HEK293 (cell line): ENCODE measurements around the gene CNRIP1.

ENCODE experiments used
- CTCF ChIA-PET: fragments of 350-600 bp; formaldehyde crosslinking; extraction: SDS; loops from one replicate; lab custom pipeline; 2021; ENCODE audit warnings: antibody characterized with exemption; lab: Yijun Ruan, JAX
- POLR2A ChIA-PET: fragments of 300-600 bp; formaldehyde crosslinking; extraction: SDS; loops from one replicate; lab custom pipeline; 2020; ENCODE audit warnings: antibody characterized with exemption, inconsistent platforms; lab: Yijun Ruan, JAX
- H3K27ac ChIP-seq: fragments of 200-500 bp; sonication (Bioruptor generic); 2 replicates; pipeline ENCODE4 v1.5.1; 2014; ENCODE audit warnings: low read depth, low read length, control low read depth, inconsistent platforms; ENCODE audit errors: extremely low read depth
- H3K36me3 ChIP-seq, 2 experiments: fragments of 200-500 bp in 1 of 2; sonication (Bioruptor generic) in 1 of 2; 1 replicate in 1 of 2; 2 replicates in 1 of 2; pipeline ENCODE4 v1.5.1; 2014 to 2017; ENCODE audit warnings: inconsistent platforms in 2 of 2, low read length in 2 of 2; ENCODE audit not compliant: control insufficient read depth in 2 of 2, insufficient read depth in 1 of 2
- H3K4me1 ChIP-seq: fragments of 200-500 bp; sonication (Bioruptor generic); 2 replicates; pipeline ENCODE4 v1.5.1; 2014; ENCODE audit warnings: mild to moderate bottlenecking, low read length, inconsistent platforms; ENCODE audit not compliant: control insufficient read depth, insufficient read depth
- H3K4me3 ChIP-seq: 2 replicates; pipeline ENCODE4 v1.5.1; 2011; ENCODE audit warnings: low read depth, mild to moderate bottlenecking, control low read depth, low read length, moderate library complexity
- H3K9me3 ChIP-seq: fragments of 200-500 bp; sonication (Bioruptor generic); 2 replicates; pipeline ENCODE4 v1.5.1; 2014; ENCODE audit warnings: low read depth, low read length, inconsistent platforms; ENCODE audit not compliant: control insufficient read depth, insufficient read depth
- FEZF1 ChIP-seq: fragments of 450-650 bp; formaldehyde crosslinking; IDR thresholded peaks from 2 replicates; pipeline ENCODE4 v1.5.1; 2016; ENCODE audit warnings: missing biosample characterization, missing genetic modification characterization
- HOXA7 ChIP-seq: sonication (generic); formaldehyde crosslinking; IDR thresholded peaks from 2 replicates; pipeline ENCODE4 v1.8.1; 2022; ENCODE audit warnings: missing genetic modification reagents, borderline replicate concordance
- OSR2 ChIP-seq: fragments of 450-650 bp; formaldehyde crosslinking; IDR thresholded peaks from 2 replicates; pipeline ENCODE4 v1.5.1; 2016; ENCODE audit warnings: missing biosample characterization, missing genetic modification characterization
- SCRT2 ChIP-seq: fragments of 450-650 bp; formaldehyde crosslinking; IDR thresholded peaks from 2 replicates; pipeline ENCODE4 v1.5.1; 2016; ENCODE audit warnings: missing biosample characterization, missing genetic modification characterization
- ZFP37 ChIP-seq: fragments of 450-650 bp; formaldehyde crosslinking; IDR thresholded peaks from 2 replicates; pipeline ENCODE4 v1.5.1; 2016; ENCODE audit warnings: missing biosample characterization, missing genetic modification characterization
- ZNF221 ChIP-seq: fragments of 450-650 bp; formaldehyde crosslinking; IDR thresholded peaks from 2 replicates; pipeline ENCODE4 v1.5.1; 2017; ENCODE audit warnings: missing biosample characterization, missing genetic modification characterization, borderline replicate concordance
- ZNF302 ChIP-seq: fragments of 450-650 bp; formaldehyde crosslinking; IDR thresholded peaks from 2 replicates; pipeline ENCODE4 v1.5.1; 2016; ENCODE audit warnings: missing biosample characterization, missing genetic modification characterization, low read depth
- ZNF473 ChIP-seq: fragments of 450-650 bp; formaldehyde crosslinking; IDR thresholded peaks from 2 replicates; pipeline ENCODE4 v1.5.1; 2017; ENCODE audit warnings: missing biosample characterization, missing genetic modification characterization
- ZNF521 ChIP-seq: fragments of 450-650 bp; formaldehyde crosslinking; IDR thresholded peaks from 2 replicates; pipeline ENCODE4 v1.5.1; 2017; ENCODE audit warnings: missing biosample characterization, mild to moderate bottlenecking, missing genetic modification characterization
- ZNF529 ChIP-seq: fragments of 450-650 bp; formaldehyde crosslinking; IDR thresholded peaks from 2 replicates; pipeline ENCODE4 v1.5.1; 2017; ENCODE audit warnings: missing genetic modification characterization, missing biosample characterization; ENCODE audit not compliant: insufficient replicate concordance
- ZNF600 ChIP-seq: fragments of 450-650 bp; formaldehyde crosslinking; IDR thresholded peaks from 2 replicates; pipeline ENCODE4 v1.5.1; 2016; ENCODE audit warnings: missing biosample characterization, missing genetic modification characterization
- ZNF677 ChIP-seq: fragments of 450-650 bp; IDR thresholded peaks from 2 replicates; pipeline ENCODE4 v1.5.0; 2018; ENCODE audit warnings: missing biosample characterization, mild to moderate bottlenecking, missing genetic modification characterization, moderate library complexity
- ZNF792 ChIP-seq: fragments of 450-650 bp; formaldehyde crosslinking; IDR thresholded peaks from 2 replicates; pipeline ENCODE4 v1.5.1; 2016; ENCODE audit warnings: missing biosample characterization, missing genetic modification characterization
- ZNF830 ChIP-seq: fragments of 450-650 bp; IDR thresholded peaks from 2 replicates; pipeline ENCODE4 v1.5.0; 2018; ENCODE audit warnings: missing biosample characterization, missing genetic modification characterization, low read depth, mild to moderate bottlenecking, moderate library complexity
- ZNF837 ChIP-seq: fragments of 450-650 bp; formaldehyde crosslinking; IDR thresholded peaks from 2 replicates; pipeline ENCODE4 v1.5.1; 2016; ENCODE audit warnings: missing biosample characterization, missing genetic modification characterization
- TF ChIP-seq, protein P1 (sequence below): fragments of 450-650 bp; formaldehyde crosslinking; IDR thresholded peaks from 2 replicates; pipeline ENCODE4 v1.5.1; 2016; ENCODE audit warnings: missing biosample characterization, missing genetic modification characterization
- TF ChIP-seq, protein P2 (sequence below): fragments of 450-650 bp; formaldehyde crosslinking; IDR thresholded peaks from 2 replicates; pipeline ENCODE4 v1.5.1; 2016; ENCODE audit warnings: missing biosample characterization, missing genetic modification characterization
- TF ChIP-seq, protein P3 (sequence below): fragments of 450-650 bp; formaldehyde crosslinking; IDR thresholded peaks from 2 replicates; pipeline ENCODE4 v1.5.1; 2016; ENCODE audit warnings: missing biosample characterization, missing genetic modification characterization, borderline replicate concordance

The CNRIP1 gene

DNA sequence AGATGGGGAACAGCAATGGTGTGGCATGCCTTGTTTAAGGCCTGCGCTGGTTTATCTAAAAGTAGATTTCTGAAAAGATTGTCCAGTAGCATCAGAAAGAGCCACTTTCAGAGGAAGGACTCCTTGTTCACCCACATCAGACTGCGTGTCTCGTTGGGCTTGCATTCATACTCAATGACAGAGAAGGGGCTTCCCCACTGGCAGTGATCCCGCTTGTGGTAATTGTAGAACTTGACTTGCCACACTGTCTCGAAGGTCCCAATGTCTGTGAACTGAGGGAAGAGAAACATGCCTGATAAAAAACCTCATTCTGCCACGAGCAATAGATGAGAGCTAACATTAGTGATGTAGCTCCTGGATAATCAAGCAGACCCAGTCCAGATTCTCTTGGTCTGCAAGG, 26.0 kb downstream of the CNRIP1 start (continued):
- TF ChIP-seq, protein P1, sequence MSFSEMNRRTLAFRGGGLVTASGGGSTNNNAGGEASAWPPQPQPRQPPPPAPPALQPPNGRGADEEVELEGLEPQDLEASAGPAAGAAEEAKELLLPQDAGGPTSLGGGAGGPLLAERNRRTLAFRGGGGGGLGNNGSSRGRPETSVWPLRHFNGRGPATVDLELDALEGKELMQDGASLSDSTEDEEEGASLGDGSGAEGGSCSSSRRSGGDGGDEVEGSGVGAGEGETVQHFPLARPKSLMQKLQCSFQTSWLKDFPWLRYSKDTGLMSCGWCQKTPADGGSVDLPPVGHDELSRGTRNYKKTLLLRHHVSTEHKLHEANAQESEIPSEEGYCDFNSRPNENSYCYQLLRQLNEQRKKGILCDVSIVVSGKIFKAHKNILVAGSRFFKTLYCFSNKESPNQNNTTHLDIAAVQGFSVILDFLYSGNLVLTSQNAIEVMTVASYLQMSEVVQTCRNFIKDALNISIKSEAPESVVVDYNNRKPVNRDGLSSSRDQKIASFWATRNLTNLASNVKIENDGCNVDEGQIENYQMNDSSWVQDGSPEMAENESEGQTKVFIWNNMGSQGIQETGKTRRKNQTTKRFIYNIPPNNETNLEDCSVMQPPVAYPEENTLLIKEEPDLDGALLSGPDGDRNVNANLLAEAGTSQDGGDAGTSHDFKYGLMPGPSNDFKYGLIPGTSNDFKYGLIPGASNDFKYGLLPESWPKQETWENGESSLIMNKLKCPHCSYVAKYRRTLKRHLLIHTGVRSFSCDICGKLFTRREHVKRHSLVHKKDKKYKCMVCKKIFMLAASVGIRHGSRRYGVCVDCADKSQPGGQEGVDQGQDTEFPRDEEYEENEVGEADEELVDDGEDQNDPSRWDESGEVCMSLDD, result no peak
- TF ChIP-seq OSR2 (tag by site-specific recombination) (no peak), SCRT2 (tag by site-specific recombination) (no peak), ZNF677 (tag by site-specific recombination) (no peak), ZNF830 (tag by site-specific recombination) (no peak), HOXA7 (CRISPR knock-in tag) (no peak), ZNF837 (tag by site-specific recombination) (no peak), ZNF600 (tag by site-specific recombination) (no peak)
- TF ChIP-seq, protein P2, sequence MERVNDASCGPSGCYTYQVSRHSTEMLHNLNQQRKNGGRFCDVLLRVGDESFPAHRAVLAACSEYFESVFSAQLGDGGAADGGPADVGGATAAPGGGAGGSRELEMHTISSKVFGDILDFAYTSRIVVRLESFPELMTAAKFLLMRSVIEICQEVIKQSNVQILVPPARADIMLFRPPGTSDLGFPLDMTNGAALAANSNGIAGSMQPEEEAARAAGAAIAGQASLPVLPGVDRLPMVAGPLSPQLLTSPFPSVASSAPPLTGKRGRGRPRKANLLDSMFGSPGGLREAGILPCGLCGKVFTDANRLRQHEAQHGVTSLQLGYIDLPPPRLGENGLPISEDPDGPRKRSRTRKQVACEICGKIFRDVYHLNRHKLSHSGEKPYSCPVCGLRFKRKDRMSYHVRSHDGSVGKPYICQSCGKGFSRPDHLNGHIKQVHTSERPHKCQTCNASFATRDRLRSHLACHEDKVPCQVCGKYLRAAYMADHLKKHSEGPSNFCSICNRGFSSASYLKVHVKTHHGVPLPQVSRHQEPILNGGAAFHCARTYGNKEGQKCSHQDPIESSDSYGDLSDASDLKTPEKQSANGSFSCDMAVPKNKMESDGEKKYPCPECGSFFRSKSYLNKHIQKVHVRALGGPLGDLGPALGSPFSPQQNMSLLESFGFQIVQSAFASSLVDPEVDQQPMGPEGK (tag by site-specific recombination), result no peak

DNA sequence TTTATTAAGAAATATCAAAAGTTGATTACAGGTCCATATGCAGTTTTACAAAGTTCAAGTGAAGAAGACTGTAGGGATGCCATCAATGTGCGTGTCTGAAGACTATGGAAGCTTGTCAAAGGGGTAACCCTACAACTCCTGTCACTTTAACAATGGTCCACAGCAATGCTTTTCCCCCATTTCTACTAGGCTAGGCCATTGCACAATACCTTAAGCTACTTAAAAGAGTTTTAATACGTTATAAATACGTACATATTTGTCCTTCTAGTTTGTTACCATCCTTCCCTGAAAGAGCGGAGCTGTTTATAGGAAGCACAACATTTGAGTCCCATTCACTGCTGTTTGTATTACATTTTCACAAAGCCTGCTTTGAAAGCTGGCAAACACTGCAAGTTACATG, 26.7 kb downstream of the CNRIP1 start:
- no peaks in the 10 kb centered on the region for H3K9me3 ChIP-seq
- TF ChIP-seq ZNF473, result no peak
- TF ChIP-seq ZFP37 (tag by site-specific recombination), result no peak
- no peak for TF ChIP-seq ZNF302 (tag by site-specific recombination)
- TF ChIP-seq ZNF792 (tag by site-specific recombination), result no peak
- TF ChIP-seq ZNF521, result no peak
- no peak for TF ChIP-seq ZNF221 (tag by site-specific recombination)
- no peak for TF ChIP-seq ZNF529 (tag by site-specific recombination)
- TF ChIP-seq FEZF1 (tag by site-specific recombination), result no peak
- TF ChIP-seq, protein P3, sequence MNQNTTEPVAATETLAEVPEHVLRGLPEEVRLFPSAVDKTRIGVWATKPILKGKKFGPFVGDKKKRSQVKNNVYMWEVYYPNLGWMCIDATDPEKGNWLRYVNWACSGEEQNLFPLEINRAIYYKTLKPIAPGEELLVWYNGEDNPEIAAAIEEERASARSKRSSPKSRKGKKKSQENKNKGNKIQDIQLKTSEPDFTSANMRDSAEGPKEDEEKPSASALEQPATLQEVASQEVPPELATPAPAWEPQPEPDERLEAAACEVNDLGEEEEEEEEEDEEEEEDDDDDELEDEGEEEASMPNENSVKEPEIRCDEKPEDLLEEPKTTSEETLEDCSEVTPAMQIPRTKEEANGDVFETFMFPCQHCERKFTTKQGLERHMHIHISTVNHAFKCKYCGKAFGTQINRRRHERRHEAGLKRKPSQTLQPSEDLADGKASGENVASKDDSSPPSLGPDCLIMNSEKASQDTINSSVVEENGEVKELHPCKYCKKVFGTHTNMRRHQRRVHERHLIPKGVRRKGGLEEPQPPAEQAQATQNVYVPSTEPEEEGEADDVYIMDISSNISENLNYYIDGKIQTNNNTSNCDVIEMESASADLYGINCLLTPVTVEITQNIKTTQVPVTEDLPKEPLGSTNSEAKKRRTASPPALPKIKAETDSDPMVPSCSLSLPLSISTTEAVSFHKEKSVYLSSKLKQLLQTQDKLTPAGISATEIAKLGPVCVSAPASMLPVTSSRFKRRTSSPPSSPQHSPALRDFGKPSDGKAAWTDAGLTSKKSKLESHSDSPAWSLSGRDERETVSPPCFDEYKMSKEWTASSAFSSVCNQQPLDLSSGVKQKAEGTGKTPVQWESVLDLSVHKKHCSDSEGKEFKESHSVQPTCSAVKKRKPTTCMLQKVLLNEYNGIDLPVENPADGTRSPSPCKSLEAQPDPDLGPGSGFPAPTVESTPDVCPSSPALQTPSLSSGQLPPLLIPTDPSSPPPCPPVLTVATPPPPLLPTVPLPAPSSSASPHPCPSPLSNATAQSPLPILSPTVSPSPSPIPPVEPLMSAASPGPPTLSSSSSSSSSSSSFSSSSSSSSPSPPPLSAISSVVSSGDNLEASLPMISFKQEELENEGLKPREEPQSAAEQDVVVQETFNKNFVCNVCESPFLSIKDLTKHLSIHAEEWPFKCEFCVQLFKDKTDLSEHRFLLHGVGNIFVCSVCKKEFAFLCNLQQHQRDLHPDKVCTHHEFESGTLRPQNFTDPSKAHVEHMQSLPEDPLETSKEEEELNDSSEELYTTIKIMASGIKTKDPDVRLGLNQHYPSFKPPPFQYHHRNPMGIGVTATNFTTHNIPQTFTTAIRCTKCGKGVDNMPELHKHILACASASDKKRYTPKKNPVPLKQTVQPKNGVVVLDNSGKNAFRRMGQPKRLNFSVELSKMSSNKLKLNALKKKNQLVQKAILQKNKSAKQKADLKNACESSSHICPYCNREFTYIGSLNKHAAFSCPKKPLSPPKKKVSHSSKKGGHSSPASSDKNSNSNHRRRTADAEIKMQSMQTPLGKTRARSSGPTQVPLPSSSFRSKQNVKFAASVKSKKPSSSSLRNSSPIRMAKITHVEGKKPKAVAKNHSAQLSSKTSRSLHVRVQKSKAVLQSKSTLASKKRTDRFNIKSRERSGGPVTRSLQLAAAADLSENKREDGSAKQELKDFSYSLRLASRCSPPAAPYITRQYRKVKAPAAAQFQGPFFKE (tag by site-specific recombination), result no peak
- ChIA-PET CTCF (interaction anchor here (0.6 to 4.2 kb wide), 18 partner anchors 10 to 238 kb away, joined by 3 to 30 read pairs (median 7); partner anchors contain the start of gene CNRIP1), POLR2A (no interaction called here)
- H3K27ac ChIP-seq, result no peak overlapping the region
- H3K4me3 ChIP-seq, result no peak overlapping the region
- H3K36me3 ChIP-seq, result no peaks in the 10 kb centered on the region
- no peaks in the 10 kb centered on the region for H3K4me1 ChIP-seq
